Keratinocyte (primary cell): ENCODE measurements around the gene CALM1. TPM values are rescaled to one million over a fixed set of nuclear protein-coding genes. Genes with fewer than 3 reads are reported as not detected.

ENCODE experiments used
- DNase-seq: peaks from one replicate; pipeline ENCODE4 v3.0.0-alpha.2; 2011; ENCODE audit warnings: low read depth, missing footprints, low spot score
- FAIRE-seq: peaks from 2 replicates; lab custom pipeline; 2011; peaks lifted over from hg19 to GRCh38; lab: Jason Lieb, UNC
- H2AFZ ChIP-seq: 2 replicates; pipeline ENCODE4 v1.6.0; 2012; ENCODE audit warnings: low read length, control low read depth, inconsistent platforms; ENCODE audit not compliant: control insufficient read depth
- H3K27ac ChIP-seq: 2 replicates; pipeline ENCODE4 v1.5.1; 2011; ENCODE audit warnings: low read length; ENCODE audit not compliant: control insufficient read depth, insufficient read depth
- H3K27me3 ChIP-seq: 3 replicates; pipeline ENCODE4 v1.6.0; 2011; ENCODE audit warnings: low read length; ENCODE audit not compliant: control insufficient read depth, insufficient read depth; ENCODE audit errors: extremely low read depth
- H3K36me3 ChIP-seq, 2 experiments: 2 replicates in 1 of 2; 3 replicates in 1 of 2; pipeline ENCODE4 v1.5.1; 2011; ENCODE audit warnings: low read length in 2 of 2, mild to moderate bottlenecking in 1 of 2; ENCODE audit not compliant: control insufficient read depth in 2 of 2, insufficient read depth in 2 of 2; ENCODE audit errors: extremely low read depth in 1 of 2
- H3K4me1 ChIP-seq: 3 replicates; pipeline ENCODE4 v1.5.1; 2011; ENCODE audit warnings: low read length; ENCODE audit not compliant: control insufficient read depth, insufficient read depth; ENCODE audit errors: extremely low read depth
- H3K4me2 ChIP-seq: 3 replicates; pipeline ENCODE4 v1.6.0; 2011; ENCODE audit warnings: low read depth, low read length; ENCODE audit not compliant: control insufficient read depth, insufficient read depth; ENCODE audit errors: extremely low read depth
- H3K4me3 ChIP-seq, 3 experiments: fragments of 200-600 bp in 1 of 3; sonication (generic) in 1 of 3; 2 replicates in 2 of 3; 3 replicates in 1 of 3; pipeline ENCODE4 v1.5.1; 2011 to 2016; ENCODE audit warnings: low read length in 3 of 3, mild to moderate bottlenecking in 3 of 3, control low read depth in 2 of 3, inconsistent platforms in 1 of 3, low read depth in 1 of 3, mixed read lengths in 1 of 3, mixed run types in 1 of 3, moderate library complexity in 1 of 3; ENCODE audit not compliant: control insufficient read depth in 2 of 3, insufficient read depth in 2 of 3; ENCODE audit errors: extremely low read depth in 1 of 3
- H3K79me2 ChIP-seq: 2 replicates; pipeline ENCODE4 v1.6.0; 2012; ENCODE audit warnings: low read length; ENCODE audit not compliant: control insufficient read depth, insufficient read depth
- H3K9ac ChIP-seq: 3 replicates; pipeline ENCODE4 v1.6.0; 2011; ENCODE audit warnings: low read length; ENCODE audit not compliant: control insufficient read depth, insufficient read depth; ENCODE audit errors: extremely low read depth
- H3K9me1 ChIP-seq: 3 replicates; pipeline ENCODE4 v1.6.0; 2011; ENCODE audit warnings: low read length; ENCODE audit not compliant: control insufficient read depth, insufficient read depth; ENCODE audit errors: extremely low read depth
- H3K9me3 ChIP-seq: 2 replicates; pipeline ENCODE4 v1.5.1; 2012; ENCODE audit warnings: low read depth, low read length; ENCODE audit not compliant: control insufficient read depth
- H4K20me1 ChIP-seq: 3 replicates; pipeline ENCODE4 v1.6.0; 2011; ENCODE audit warnings: low read length; ENCODE audit not compliant: control insufficient read depth, insufficient read depth; ENCODE audit errors: extremely low read depth
- EZH2 ChIP-seq: IDR thresholded peaks from one replicate; pipeline ENCODE4 v1.6.1; 2012; ENCODE audit warnings: inconsistent platforms, mild to moderate bottlenecking, low read length, moderate library complexity
- dilution Hi-C: fragments of 300-500 bp; cut with MboI; formaldehyde crosslinking; loops from one replicate; pipeline ENCODE4 v1.7.0; 2020; ENCODE audit warnings: low sequenced_read_pairs; ENCODE audit not compliant: extremely low pct_ligation_motif_present
- polyA plus RNA-seq, 5 experiments: library from polyadenylated mRNA; depleted of rRNA in 3 of 5; stranded (reverse) in 3 of 5; stranded (forward) in 1 of 5; unstranded in 1 of 5; fragments of >200 nt; gene quantifications; 1 replicate in 1 of 5; 2 replicates in 3 of 5; 3 replicates in 1 of 5; pipeline versions ENCODE4 v1.2.1 to v1.2.3, GENCODE V29; 2011 to 2012; ENCODE audit warnings: missing spikeins in 2 of 5, low read depth in 1 of 5, low replicate concordance in 1 of 5
- TF ChIP-seq, protein P1 (sequence below), 3 experiments: IDR thresholded peaks in 1 of 3; conservative IDR thresholded peaks in 1 of 3; optimal IDR thresholded peaks in 1 of 3; 2 replicates in 2 of 3; 3 replicates in 1 of 3; pipeline versions ENCODE3 to v1.5.1; 2011; ENCODE audit warnings: low read length in 3 of 3, mild to moderate bottlenecking in 3 of 3, moderate library complexity in 2 of 3, control low read depth in 1 of 3, inconsistent platforms in 1 of 3; ENCODE audit not compliant: insufficient read depth in 2 of 3; ENCODE audit errors: extremely low read depth in 1 of 3

Gene CALM1
- polyA plus RNA-seq, 1 donor (not counting 4 experiments of a cell fraction or from before 2014, with no cell fraction given) = 575 TPM

DNA sequence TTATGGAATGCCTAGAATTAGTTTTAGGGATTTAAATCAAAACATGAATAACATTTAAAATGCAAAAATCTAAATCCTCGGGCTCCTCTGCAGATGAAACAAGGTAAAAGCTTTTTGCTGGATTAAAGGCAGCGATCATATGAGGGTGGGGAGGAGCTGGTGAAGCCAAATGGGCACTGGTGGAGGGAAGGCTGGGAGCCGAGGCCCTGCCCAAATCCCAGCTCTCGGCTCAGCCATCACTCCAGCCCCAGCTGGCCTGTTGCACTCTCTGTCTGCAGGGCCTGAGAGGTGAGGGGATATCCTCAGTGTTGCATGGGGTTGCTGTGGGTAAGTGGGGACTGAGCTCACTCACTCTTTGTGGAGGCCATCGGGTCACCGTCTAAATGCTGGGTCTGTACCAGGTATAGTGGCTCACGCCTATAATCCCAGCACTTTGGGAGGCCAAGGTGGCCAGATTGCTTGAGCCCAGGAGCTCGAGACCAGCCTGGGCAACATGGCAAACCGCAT lies 28.6 kb downstream of the CALM1 start:
- no peak overlapping the region for H3K4me3 ChIP-seq
- no peak for TF ChIP-seq EZH2
- TF ChIP-seq, protein P1, sequence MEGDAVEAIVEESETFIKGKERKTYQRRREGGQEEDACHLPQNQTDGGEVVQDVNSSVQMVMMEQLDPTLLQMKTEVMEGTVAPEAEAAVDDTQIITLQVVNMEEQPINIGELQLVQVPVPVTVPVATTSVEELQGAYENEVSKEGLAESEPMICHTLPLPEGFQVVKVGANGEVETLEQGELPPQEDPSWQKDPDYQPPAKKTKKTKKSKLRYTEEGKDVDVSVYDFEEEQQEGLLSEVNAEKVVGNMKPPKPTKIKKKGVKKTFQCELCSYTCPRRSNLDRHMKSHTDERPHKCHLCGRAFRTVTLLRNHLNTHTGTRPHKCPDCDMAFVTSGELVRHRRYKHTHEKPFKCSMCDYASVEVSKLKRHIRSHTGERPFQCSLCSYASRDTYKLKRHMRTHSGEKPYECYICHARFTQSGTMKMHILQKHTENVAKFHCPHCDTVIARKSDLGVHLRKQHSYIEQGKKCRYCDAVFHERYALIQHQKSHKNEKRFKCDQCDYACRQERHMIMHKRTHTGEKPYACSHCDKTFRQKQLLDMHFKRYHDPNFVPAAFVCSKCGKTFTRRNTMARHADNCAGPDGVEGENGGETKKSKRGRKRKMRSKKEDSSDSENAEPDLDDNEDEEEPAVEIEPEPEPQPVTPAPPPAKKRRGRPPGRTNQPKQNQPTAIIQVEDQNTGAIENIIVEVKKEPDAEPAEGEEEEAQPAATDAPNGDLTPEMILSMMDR (optimal IDR thresholded peaks at IDR 0.05 in 1 of 3, IDR thresholded peaks at IDR 0.05 in 1 of 3, conservative IDR thresholded peaks at IDR 0.05 in 1 of 3; ENCODE audit: extremely low read depth in 1 of 3, insufficient read depth in 2 of 3, low read length in 3 of 3) = no peak
- H3K9ac ChIP-seq = no peak overlapping the region
- no peaks in the 10 kb centered on the region for H3K9me3 ChIP-seq
- H3K9me1 ChIP-seq = no peaks in the 10 kb centered on the region
- no peak overlapping the region for H3K4me2 ChIP-seq
- no peaks in the 10 kb centered on the region for H3K27me3 ChIP-seq
- no peaks in the 10 kb centered on the region for H4K20me1 ChIP-seq
- no peaks in the 10 kb centered on the region for H3K4me1 ChIP-seq
- no peak overlapping the region for H3K27ac ChIP-seq
- H2AFZ ChIP-seq = no peak overlapping the region
- FAIRE-seq (no peak), DNase-seq (no peak)
- no peaks in the 10 kb centered on the region for H3K36me3 ChIP-seq
- no peaks in the 10 kb centered on the region for H3K79me2 ChIP-seq
- dilution Hi-C loops = no loop called here

DNA sequence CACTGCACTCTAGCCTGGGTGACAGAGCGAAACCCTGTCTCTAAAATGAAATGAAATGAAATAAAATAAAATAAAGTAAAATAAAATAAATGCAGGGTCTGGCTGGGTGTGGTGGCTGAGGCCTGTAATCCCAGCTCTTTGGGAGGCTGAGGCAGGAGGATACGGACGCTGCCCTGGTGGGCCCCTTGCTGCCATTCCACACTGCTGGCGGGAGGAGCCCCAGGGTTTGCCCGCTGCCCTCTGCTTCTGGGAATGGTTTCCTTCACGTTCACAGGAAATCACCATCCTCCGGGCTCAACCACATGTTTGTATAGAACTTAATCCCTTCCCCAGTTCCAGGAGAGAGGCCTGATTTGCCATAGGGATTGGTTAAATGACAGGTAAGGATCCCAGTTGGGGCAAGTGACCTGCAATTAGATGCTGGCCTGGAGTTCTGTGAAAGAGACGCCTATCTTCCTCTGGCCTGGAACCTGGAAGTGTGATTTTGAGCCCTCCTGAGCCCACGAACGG lies 29.3 kb downstream of the CALM1 start:
- DNase-seq (no peak), FAIRE-seq (no peak)
- TF ChIP-seq, protein P1 (optimal IDR thresholded peaks at IDR 0.05 in 1 of 3, IDR thresholded peaks at IDR 0.05 in 1 of 3, conservative IDR thresholded peaks at IDR 0.05 in 1 of 3; ENCODE audit: extremely low read depth in 1 of 3, insufficient read depth in 2 of 3, low read length in 3 of 3) = no peak
- TF ChIP-seq EZH2 = no peak
- Histone ChIP-seq H4K20me1 (no peaks in the 10 kb centered on the region), H3K4me1 (no peaks in the 10 kb centered on the region), H3K4me2 (no peak overlapping the region), H3K9ac (no peak overlapping the region), H3K27ac (no peak overlapping the region), H3K4me3 (no peak overlapping the region), H3K36me3 (no peaks in the 10 kb centered on the region), H2AFZ (no peak overlapping the region), H3K79me2 (no peaks in the 10 kb centered on the region), H3K27me3 (no peaks in the 10 kb centered on the region), H3K9me3 (no peaks in the 10 kb centered on the region), H3K9me1 (no peaks in the 10 kb centered on the region)
- dilution Hi-C loops = no loop called here
